ENCODE data around the gene CAPNS1.

Gene CAPNS1

DNA sequence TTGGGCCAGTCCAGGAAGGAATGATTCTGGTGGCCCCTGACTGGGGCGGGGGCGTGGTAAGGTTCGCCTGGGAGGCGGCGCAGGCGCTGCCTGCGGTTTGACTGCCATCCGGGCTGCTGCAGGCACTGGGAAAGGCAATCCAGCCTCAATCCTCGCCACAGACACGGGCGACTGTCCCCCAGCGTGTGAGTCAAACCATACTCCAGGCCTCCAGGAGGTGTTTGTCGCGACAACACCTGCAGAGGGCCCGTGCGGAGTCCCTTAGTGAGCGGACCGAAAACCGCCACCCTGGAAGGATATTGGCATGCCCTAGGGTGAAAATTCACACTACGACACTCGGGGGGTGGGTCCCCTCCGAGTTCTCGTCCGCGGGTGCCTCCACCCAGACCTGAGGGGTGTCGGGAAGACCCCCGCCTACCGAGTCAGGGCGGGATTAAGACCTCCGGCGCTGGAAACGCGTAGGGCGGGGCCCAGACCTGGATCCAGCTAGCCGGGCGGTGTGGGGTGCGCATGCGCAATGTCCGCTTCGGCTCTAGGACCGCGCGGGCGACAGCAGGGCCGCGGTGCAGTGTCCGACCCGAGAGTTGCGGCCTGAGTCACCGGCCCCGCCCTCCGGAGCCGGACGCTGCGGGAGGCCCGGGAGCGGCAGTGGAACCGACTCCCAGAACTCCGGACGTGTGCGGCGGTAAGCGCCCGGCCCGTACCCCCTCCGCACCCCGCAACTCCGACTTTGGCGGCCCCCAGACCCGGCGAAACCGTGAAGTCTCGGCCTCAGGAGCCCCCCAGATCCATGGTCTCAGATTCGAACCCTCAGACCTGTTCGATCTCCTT lies at the start of gene CAPNS1:
Gene CAPNS1 (plus strand): TSS at position 594 of the 831 bp plus-strand sequence. CDS start 946 bp downstream, outside the sequence.
- DNase-seq (ENCODE audit: low read depth in 2 of 2), result peak; percentile 79 to 89

GRCh38 chr19:36090910-36091695 lies 48.8 kb upstream of the CAPNS1 start:
- no peak for DNase-seq (ENCODE audit: low read depth in 2 of 2)

- DNase-seq (ENCODE audit: low read depth in 2 of 2), result no peak
These were observed 47.3 kb upstream of the CAPNS1 start for GRCh38 chr19:36092566-36092965.

- no peak for DNase-seq (ENCODE audit: low read depth in 2 of 2)
These were observed 46.7 kb upstream of the CAPNS1 start for GRCh38 chr19:36093146-36093662.

DNA sequence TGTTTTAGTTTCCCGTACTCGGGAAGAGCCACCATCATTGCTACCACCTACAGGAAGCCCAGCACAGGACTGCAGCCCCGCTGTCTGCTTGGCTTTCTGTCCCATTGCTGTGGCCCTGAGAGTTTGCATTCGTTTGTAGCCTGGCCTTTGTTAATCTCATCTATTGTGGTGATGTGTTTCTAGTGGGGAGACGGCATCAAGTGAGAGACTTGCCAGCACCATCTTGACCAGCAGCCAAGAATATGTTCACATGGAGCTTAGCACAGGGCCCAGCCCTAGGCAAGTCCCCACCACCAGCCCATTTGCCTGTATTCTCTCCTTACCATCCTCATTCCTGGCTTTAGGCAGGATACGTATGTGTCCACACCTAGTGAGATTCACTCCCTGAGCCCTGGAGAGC lies 46.2 kb upstream of the CAPNS1 start:
- no peak for DNase-seq (ENCODE audit: low read depth in 2 of 2)

- DNase-seq (ENCODE audit: low read depth in 2 of 2), result no peak
These were observed 42.8 kb upstream of the CAPNS1 start for GRCh38 chr19:36097036-36097435.

DNA sequence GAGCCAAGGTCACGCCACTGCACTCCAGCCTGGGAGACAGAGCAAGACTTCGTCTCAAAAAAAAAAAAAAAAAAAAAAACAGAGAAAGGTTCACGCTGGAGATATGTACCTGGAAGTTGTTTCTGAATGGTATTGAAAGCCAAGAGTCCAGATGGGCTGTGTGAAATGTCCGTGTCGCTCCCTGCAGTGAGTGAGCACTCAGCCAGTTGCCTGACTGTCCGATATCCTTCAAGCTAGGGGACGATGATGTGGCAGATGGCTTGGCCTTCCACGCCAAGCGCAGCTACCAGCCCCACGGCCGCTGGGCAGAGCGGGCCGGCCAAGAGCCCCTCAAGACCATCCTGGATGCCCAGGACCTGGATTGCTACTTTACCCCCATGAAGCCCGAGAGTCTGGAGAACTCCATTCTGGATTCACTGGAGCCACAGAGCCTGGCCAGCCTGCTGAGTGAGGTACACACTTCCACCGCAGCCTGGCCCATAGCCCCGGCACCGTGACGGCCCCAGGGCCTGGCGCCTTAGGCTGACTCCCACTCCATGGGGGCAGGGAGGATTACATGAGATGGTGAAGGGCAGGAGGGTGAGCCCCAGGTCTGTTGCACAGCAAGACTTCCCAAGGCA lies 40.6 kb upstream of the CAPNS1 start:
- no peak for DNase-seq (ENCODE audit: low read depth in 2 of 2)

- no peak for DNase-seq (ENCODE audit: low read depth in 2 of 2)
These were observed 39.4 kb upstream of the CAPNS1 start for GRCh38 chr19:36100476-36100875.

DNA sequence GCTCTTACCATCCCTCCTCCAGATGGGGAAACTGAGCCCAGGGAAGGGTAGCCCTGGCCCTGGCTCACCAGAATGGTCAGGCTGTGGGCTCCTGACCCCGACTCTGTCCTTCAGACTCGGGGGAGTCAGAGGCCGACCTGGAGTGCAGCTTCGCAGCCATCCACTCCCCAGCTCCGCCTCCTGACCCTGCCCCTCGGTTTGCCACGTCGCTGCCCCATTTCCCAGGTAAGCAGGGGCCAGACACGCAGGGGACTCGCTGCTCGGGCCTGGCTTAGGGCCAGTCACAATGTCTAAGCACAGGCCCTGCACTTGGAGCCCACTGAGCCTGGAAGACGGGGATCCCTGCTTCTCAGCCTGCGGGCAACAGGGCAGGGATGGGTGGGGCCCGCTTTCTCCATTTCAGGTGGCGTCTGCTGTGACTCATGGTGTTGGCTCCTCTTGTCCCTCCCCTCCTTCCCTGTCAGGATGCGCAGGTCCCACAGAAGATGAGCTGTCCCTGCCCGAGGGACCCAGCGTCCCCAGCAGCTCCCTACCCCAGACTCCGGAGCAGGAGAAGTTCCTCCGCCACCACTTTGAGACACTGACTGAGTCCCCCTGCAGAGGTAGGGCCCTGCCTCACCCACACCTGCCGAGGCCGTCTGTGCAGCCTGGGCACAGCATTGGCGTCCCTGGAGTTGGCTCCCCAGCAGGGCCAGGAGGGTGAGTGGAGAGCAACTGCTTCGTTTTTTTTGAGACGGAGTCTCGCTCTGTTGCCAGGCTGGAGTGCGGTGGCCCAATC lies 38.1 kb upstream of the CAPNS1 start:
- DNase-seq (ENCODE audit: low read depth in 2 of 2), result no peak

DNA sequence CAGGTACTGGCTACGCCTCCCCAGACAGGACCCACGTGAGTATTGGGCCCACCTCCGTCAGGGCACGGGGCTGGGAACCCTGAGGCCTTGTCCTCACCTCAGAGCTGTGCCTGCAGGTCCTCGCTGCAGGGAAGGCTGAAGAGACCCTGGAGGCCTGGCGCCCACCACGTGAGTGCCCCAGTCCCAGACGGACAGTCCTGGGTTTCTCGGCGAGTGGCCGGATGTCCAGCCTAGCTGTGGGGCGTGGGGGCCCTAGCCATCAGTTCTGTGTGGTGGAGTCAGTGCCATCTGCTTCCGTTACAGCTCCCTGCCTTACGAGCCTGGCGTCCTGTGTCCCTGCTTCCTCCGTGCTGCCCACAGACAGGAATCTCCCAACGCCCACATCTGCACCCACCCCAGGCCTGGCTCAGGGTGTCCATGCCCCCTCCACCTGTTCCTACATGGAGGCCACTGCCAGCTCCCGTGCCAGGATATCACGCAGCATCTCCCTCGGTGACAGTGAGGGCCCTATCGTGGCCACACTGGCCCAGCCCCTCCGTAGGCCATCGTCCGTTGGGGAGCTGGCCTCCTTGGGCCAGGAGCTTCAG lies 36.7 kb upstream of the CAPNS1 start:
- DNase-seq (ENCODE audit: low read depth in 2 of 2), result no peak

DNA sequence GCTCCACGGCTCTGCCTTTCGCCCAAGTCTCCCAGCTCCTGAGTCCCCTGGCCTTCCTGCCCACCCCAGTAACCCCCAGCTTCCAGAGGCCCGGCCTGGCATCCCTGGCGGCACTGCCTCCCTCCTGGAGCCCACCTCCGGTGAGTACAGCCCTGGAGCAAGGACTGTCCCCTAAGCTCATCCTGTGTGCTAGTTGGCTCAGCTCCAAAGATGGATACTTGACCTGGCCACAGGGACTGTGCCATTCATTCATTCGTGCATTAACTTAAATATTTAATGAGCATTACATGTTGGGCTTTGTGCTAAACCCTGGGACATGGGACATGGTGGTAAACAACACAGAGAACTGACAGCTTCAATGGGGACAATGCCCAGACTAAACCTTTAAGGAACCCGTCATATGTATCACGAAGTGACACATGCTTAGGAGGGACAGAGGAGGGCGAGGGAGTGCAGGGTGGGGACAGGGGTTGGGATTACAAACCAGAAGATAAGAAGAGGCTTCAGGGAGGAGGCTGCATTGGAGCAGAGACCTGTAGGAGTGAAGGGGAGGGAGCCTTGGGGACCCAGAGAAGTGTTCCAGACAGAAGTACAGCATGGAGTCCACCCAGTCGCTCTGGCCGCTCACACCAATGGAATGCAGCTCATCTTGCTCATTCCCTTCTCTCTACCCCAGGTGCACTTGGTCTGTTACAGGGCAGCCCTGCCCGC lies 35.9 kb upstream of the CAPNS1 start:
- DNase-seq (ENCODE audit: low read depth in 2 of 2), result no peak

DNA sequence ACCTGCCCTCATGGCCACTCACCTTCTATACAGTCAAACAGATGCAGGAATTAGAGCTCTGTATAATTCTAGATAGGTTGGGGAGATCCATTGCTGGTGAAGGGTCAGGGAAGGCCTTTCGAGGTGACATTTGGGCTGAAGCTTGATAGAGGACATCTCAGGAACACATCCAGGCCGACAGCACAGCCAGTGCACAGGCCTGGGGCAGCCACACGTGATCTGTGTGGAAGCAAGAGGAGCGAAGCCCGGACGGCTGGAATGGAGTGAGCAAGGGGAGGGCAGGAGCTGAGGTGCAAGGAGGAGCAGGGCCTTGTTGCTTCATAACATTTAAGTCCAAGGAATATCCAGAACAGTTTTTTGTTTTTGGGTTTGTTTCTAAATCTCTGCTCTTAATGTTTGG lies 33.4 kb upstream of the CAPNS1 start:
- DNase-seq (ENCODE audit: low read depth in 2 of 2), result no peak

DNA sequence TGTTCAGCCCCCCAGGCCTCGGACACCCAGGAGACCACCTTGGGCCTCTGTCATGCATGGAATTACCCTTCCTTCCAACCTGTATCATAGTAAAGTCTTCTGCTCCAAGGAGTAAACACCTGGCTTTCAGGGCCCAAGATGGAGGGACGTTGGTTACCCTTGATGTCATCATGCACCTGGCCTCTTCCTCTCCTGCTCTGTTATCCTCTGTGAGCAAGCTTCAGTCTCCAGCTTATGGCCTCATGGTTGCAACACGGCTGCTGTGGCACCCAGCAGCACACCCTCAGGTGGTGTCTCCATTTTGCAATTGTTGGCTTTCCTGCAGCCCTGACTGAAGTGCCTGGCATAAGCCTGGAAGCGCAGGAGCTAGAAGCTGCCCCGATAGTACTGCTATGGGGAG lies 32.9 kb upstream of the CAPNS1 start:
- no peak for DNase-seq (ENCODE audit: low read depth in 2 of 2)

DNA sequence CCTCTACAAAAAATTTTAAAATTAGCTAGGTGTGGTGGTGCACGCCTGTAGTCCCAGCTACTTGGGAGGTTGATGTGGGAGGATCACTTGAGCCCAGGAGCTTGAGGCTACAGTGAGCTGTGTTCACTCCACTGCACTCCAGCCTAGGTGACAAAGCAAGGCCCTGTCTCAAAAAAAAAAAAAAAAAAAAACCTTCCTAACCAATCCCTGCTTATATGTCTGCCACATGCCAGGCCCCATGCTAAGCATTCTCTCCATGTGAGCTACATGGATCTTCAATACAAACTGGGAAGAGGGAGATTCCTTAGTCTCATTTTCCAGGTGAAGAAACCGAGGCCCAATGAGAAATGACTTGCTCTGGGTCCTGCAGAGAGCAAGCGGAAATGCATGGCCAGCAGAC lies 31.2 kb upstream of the CAPNS1 start:
- DNase-seq (ENCODE audit: low read depth in 2 of 2), result no peak

DNA sequence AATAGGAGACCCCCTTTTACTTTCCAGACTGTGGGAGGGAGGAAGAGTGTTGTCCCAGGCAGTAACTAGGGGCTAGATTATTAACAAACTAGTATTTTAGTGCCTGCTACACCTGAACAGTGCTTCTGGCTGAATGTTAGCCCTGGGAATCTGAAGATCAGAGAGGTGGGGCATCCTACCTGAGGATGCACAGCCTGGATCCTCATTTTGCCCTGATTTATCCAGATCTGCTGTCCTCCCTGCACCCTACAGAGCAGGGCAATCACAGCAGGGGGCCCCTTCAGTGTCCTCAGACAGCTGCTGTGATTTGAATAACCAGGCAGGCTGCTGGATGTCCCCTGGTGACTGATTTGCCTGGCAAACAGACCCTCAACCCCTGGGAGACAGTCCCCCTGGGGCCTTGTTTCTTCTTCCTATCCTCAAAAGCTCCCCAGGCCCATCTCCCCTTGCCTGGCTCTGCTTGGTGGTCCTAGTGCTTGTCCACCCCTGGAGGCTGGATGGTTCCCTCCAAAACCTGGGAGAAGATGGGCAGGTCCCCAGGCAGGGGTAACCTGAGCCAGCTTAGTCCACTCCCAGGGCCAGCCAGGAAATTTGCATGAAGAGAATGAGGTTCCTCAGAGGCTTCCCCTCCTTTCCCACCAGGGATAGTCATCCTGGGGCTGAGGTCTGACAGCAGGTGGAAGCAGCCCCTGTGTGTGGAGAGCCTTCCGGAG lies 29.2 kb upstream of the CAPNS1 start, which contains the start of gene OVOL3:
Gene OVOL3 (plus strand): TSS at position 657 of the 713 bp plus-strand sequence. CDS start 60 bp downstream, outside the sequence.
- no peak for DNase-seq (ENCODE audit: low read depth in 2 of 2)

- DNase-seq (ENCODE audit: low read depth in 2 of 2), result no peak
These were observed 28.7 kb upstream of the CAPNS1 start for GRCh38 chr19:36111200-36111539.

GRCh38 chr19:36112678-36113077 lies 27.2 kb upstream of the CAPNS1 start:
- no peak for DNase-seq (ENCODE audit: low read depth in 2 of 2)

GRCh38 chr19:36113425-36113824 lies 26.4 kb upstream of the CAPNS1 start:
- no peak for DNase-seq (ENCODE audit: low read depth in 2 of 2)

DNA sequence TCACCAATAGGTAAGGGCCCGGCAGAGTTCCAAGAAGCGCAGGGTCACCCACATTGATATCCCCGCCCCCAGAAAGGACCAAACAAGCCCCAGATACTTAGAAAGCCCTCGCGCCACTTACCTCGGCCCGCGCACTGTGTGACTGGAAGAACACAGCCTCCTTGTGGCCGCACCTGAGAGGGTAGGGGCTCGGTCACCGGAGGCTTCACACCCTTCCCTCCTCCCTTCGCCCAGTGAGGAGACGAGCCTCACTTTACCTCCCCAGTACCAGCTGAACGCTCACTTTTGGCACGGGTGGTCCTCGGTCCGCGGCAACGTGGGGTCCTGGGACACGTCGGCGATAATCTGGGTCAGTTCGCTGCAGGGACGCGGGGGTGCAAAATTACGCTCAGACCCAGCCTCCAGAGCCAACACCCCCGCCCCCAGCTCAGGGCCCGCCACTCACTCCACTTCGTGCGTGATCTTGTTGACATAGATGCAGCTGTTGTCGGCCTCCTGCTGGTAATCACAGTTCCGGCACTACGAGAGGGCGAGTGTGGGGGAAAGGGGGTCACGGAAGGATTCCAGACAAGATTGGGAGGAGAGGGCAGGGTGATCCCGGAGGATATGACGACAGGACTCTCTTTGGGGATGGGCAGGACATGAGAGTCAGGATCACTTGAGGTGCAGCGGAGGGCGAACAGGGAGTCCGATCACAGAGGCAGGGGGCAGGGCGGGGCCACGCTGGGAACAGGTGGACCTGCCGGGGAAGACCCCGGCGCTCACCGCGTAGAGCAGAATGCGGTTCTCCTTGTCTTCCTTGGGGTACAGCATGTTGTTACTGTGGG lies 25.8 kb upstream of the CAPNS1 start:
- no peak for DNase-seq (ENCODE audit: low read depth in 2 of 2)
